Subcutaneous adipose tissue (tissue), 4 donors: ENCODE data around the gene ETV3. TPM values are rescaled to one million over a fixed set of nuclear protein-coding genes. Genes with fewer than 3 reads are reported as not detected.

Experiments
- CTCF ChIP-seq: fragments of 450-650 bp; IDR thresholded peaks from one replicate; pipeline ENCODE4 v1.5.1; 2016; ENCODE audit warnings: low read depth, mild to moderate bottlenecking, control low read depth, antibody characterized with exemption, moderate library complexity
- total RNA-seq, 4 donors: library from RNA; depleted of rRNA; stranded (reverse); fragments of >200 nt; gene quantifications; one replicate each; pipeline ENCODE4 v1.1.0, GENCODE V29; 2016

ETV3 gene
- total RNA-seq, 4 donors from 2014 or later = 18.9 to 26.4 (median 22.7) TPM

GRCh38 chr1:157086299-157086698 lies 51.9 kb downstream of the ETV3 start:
- no peak for TF ChIP-seq CTCF

- TF ChIP-seq CTCF = no peak
Observed at GRCh38 chr1:157085421-157085820, 52.8 kb downstream of the ETV3 start.

GRCh38 chr1:157084720-157085119 lies 53.5 kb downstream of the ETV3 start:
- TF ChIP-seq CTCF = no peak

DNA sequence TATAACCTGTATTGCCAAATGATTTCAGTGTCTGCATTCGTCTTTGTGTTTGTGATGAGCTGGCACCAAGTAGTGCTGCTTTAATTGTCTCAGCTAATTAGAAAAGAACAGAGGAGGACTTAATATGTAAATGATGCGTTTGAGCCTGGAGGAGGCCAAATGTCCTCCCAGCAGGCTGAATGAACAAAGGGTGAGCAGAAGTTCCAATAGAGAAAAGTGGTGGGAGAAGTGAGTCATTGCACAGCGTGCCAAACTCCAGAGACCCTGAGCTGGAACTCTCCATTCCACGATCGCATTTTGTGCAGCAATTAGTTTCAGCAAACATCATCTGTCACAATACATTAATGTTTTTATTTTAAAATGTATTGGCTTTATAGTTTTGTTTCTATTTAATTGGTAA lies 56.5 kb downstream of the ETV3 start:
- TF ChIP-seq CTCF = no peak

DNA sequence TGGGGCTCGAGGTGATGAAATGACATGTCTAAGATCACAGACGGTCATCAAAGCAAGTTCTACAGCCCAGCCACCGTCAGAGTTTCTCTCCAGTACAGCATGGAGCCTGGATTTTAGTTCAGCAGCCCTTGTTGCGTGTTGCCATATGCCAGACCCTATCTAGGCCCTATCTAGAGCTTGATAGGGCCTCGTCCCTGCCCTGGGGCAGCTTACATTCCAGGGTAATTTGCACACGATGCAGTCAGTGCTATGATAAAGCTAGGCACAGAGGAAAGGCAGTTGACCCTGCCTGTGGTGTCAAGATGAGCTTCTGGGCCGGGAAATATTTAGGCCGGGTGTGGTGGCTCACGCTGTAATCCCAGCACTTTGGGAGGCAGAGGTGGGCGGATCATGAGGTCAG lies 57.5 kb downstream of the ETV3 start:
- TF ChIP-seq CTCF = no peak

GRCh38 chr1:157077394-157077793 lies 60.8 kb downstream of the ETV3 start:
- no peak for TF ChIP-seq CTCF

GRCh38 chr1:157073944-157074685 lies 64.1 kb downstream of the ETV3 start:
- no peak for TF ChIP-seq CTCF

Other genes starting within 250 kb of the ETV3 start
- 10 to 100 TPM in 2 of 4 donors, 1 to 10 TPM in 2; 5.9 to 40.9 (median 8.7) TPM for gene PEAR1, start 244.7 kb downstream of the ETV3 start, total RNA-seq
- under 1 TPM in 1 of 4 donors, not detected in 3; 0.94 TPM for gene LRRC71, start 217.8 kb downstream of the ETV3 start, total RNA-seq
- gene ARHGEF11, start 92.7 kb downstream of the ETV3 start, total RNA-seq = 10 to 100 TPM; 29.3 to 76.3 (median 35.7) TPM
- not detected for gene ETV3L, start 38.6 kb downstream of the ETV3 start, total RNA-seq